SK-N-MC (cell line): ENCODE measurements around the gene CAPN2.

Source experiments
- EZH2 ChIP-seq: fragments of 200-600 bp; sonication (generic); IDR thresholded peaks from one replicate; pipeline ENCODE4 v1.6.1; 2017; ENCODE audit warnings: antibody characterized with exemption
- POLR2AphosphoS5 ChIP-seq: IDR thresholded peaks from 2 replicates; pipeline ENCODE4 v1.6.1; 2012; ENCODE audit warnings: mild to moderate bottlenecking, low read depth, low read length, borderline replicate concordance

- TF ChIP-seq EZH2 (no peak), POLR2AphosphoS5 (no peak)
These were observed 63.9 kb downstream of the CAPN2 start for GRCh38 chr1:223776075-223776814.
